ENCODE measurements around the gene EXOC7.

DNA sequence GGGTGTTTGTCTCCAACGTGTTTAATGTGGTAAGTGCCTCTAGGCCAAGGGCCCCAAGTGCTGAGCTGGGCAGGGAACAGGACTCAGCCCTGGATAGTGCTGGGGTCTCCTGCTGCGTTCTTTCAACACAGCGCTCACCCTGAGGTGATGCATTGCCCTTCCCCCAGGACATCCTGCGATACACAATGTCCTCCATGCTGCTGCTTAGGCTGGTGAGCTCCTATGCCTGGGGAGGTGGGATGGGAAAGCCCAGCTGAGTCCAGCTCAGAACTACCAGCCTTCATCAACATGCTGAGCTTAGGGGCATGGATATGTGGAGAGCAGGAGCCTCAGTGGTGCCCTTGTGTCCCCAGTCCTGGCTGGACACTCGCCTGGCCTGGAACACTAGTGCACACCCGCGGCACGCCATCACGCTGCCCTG, 24.0 kb downstream of the EXOC7 start:
- TF ChIP-seq CTCF (conservative IDR thresholded peaks at IDR 0.05 in 1 of 2, IDR thresholded peaks at IDR 0.05 in 1 of 2; ENCODE audit: extremely low read depth in 1 of 2, insufficient read depth in 1 of 2, low read depth in 1 of 2, low read length in 2 of 2) (no peak), EZH2 (IDR thresholded peaks at IDR 0.05; ENCODE audit: borderline replicate concordance, low read length) (no peak)
